Mesendoderm (in vitro differentiated cells): Measurements from ENCODE around the gene EIF6.
"Not testable (repeated sequence)": the region's sequence is repeated elsewhere in the genome, so short reads cannot be mapped to it uniquely, and the experiment has no call there.

Experiments
- DNase-seq: peaks from one replicate; pipeline ENCODE4 v3.0.0; 2013
- H2AK5ac ChIP-seq: 2 replicates; pipeline ENCODE4 v1.6.1; 2013; ENCODE audit warnings: low read length, inconsistent platforms
- H2BK120ac ChIP-seq: 2 replicates; pipeline ENCODE4 v1.6.1; 2013; ENCODE audit warnings: low read depth, mild to moderate bottlenecking, low read length, moderate library complexity, mixed read lengths
- H2BK15ac ChIP-seq: replicated peaks from 2 replicates; pipeline ENCODE4 v1.6.1; 2013; ENCODE audit warnings: low read depth, mild to moderate bottlenecking, moderate library complexity
- H2BK5ac ChIP-seq: 2 replicates; pipeline ENCODE4 v1.6.1; 2013; ENCODE audit warnings: low read length, inconsistent platforms
- H3K18ac ChIP-seq: 2 replicates; pipeline ENCODE4 v1.6.1; 2013; ENCODE audit warnings: mild to moderate bottlenecking, low read length, mixed read lengths
- H3K23ac ChIP-seq: one replicate; pipeline ENCODE4 v1.6.1; 2013; ENCODE audit warnings: low read length
- H3K27ac ChIP-seq: 2 replicates; pipeline ENCODE4 v1.5.1; 2013; ENCODE audit warnings: low read depth, mild to moderate bottlenecking, inconsistent platforms, low read length, moderate library complexity
- H3K27me3 ChIP-seq: 2 replicates; pipeline ENCODE4 v1.6.1; 2013; ENCODE audit warnings: low read length, control low read depth, mild to moderate bottlenecking, inconsistent platforms; ENCODE audit not compliant: insufficient read depth, poor library complexity
- H3K36me3 ChIP-seq: 2 replicates; pipeline ENCODE4 v1.6.1; 2013; ENCODE audit warnings: low read length, inconsistent platforms; ENCODE audit not compliant: control insufficient read depth, insufficient read depth
- H3K4ac ChIP-seq: one replicate; pipeline ENCODE4 v1.6.1; 2013; ENCODE audit warnings: low read depth, mild to moderate bottlenecking, low read length, moderate library complexity
- H3K4me1 ChIP-seq: 2 replicates; pipeline ENCODE4 v1.6.1; 2013; ENCODE audit warnings: low read depth, low read length, inconsistent platforms; ENCODE audit not compliant: control insufficient read depth
- H3K4me2 ChIP-seq: 2 replicates; pipeline ENCODE4 v1.6.1; 2013; ENCODE audit warnings: low read length
- H3K4me3 ChIP-seq: 2 replicates; pipeline ENCODE4 v1.5.1; 2013; ENCODE audit warnings: mild to moderate bottlenecking, low read length
- H3K56ac ChIP-seq: one replicate; pipeline ENCODE4 v1.6.1; 2013; ENCODE audit warnings: low read length
- H3K79me1 ChIP-seq: 2 replicates; pipeline ENCODE4 v1.6.1; 2013; ENCODE audit warnings: low read length, inconsistent platforms
- H3K79me2 ChIP-seq: 2 replicates; pipeline ENCODE4 v1.6.1; 2013; ENCODE audit warnings: mild to moderate bottlenecking, low read length; ENCODE audit not compliant: control insufficient read depth, insufficient read depth
- H3K9ac ChIP-seq: 2 replicates; pipeline ENCODE4 v1.6.1; 2013; ENCODE audit warnings: low read length, inconsistent platforms
- H4K5ac ChIP-seq: one replicate; pipeline ENCODE4 v1.6.1; 2013; ENCODE audit warnings: low read length
- H4K8ac ChIP-seq: one replicate; pipeline ENCODE4 v1.6.1; 2013; ENCODE audit warnings: low read depth, mild to moderate bottlenecking, control low read depth, low read length, moderate library complexity
- WGBS: extraction: QIAGEN DNeasy Blood & Tissue Kit; methylation state at CpG from one replicate; pipeline ENCODE4 v1.1.7; 2013; ENCODE audit warnings: low lambda C conversion rate, missing lambda C conversion rate; ENCODE audit not compliant: insufficient coverage; ENCODE audit errors: extremely low coverage; 5-methylcytosine and 5-hydroxymethylcytosine counted together

The EIF6 gene

DNA sequence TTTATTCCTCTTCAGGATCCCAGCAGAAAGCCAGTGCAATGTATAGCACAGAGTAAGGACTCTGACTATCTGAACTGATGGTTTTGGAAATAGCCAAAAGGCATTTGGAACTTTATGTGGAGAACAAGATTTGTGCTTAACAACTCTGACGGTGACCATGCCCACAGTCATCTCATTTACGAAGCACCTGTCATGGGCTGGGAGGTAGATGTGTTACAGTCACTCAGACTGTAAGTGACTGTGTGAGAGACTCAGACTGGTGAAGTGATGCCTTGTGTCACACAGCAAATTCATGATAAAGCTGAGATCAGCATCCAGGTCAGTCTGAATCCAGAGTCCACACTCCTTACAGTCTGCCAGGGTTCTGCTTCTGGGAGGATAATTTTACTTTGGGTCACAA is 31.5 kb upstream of the EIF6 start:
- H3K4me1 ChIP-seq: peaks cover 3% of the 10 kb centered on the region
- H3K23ac ChIP-seq: no peak overlapping the region
- H3K79me1 ChIP-seq: no peaks in the 10 kb centered on the region
- H4K5ac ChIP-seq: no peak overlapping the region
- DNase-seq: no peak
- no peak overlapping the region for H4K8ac ChIP-seq
- H3K4me3 ChIP-seq: no peak overlapping the region
- H3K4ac ChIP-seq: no peak overlapping the region
- no CpG with 5 or more reads among the region's 2 CpGs for WGBS
- H2BK120ac ChIP-seq: no peak overlapping the region
- H3K56ac ChIP-seq: no peak overlapping the region
- no peak overlapping the region for H2BK15ac ChIP-seq
- H2AK5ac ChIP-seq: no peak overlapping the region
- H3K27ac ChIP-seq: peak overlapping the region; percentile 11
- H3K4me2 ChIP-seq: no peak overlapping the region
- no peak overlapping the region for H2BK5ac ChIP-seq
- H3K9ac ChIP-seq: no peak overlapping the region
- H3K18ac ChIP-seq: no peak overlapping the region
- no peaks in the 10 kb centered on the region for H3K27me3 ChIP-seq
- no peaks in the 10 kb centered on the region for H3K36me3 ChIP-seq
- no peaks in the 10 kb centered on the region for H3K79me2 ChIP-seq

DNA sequence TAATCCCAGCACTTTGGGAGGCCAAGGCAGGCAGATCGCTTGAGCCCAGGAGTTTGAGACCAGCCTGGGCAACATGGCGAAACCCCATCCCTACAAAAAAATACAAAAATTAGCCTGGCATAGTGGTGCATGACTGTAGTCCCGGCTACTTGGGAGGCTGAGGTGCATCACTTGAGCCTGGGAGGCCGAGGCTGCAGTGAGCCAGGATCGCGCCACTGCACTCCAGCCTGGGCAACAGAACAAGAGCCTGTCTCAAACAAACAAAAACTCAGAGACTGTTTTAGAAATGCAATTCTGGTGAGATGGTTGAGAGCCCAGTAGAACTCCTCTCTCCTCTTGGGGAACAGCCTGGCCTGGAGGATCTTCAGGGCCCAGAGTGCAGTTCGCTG is 31.1 kb upstream of the EIF6 start:
- H3K9ac ChIP-seq, H3K4ac ChIP-seq, H3K79me1 ChIP-seq, DNase-seq, H3K27me3 ChIP-seq, H2BK5ac ChIP-seq, H2BK120ac ChIP-seq, H2AK5ac ChIP-seq, H3K4me2 ChIP-seq, H4K8ac ChIP-seq, H3K23ac ChIP-seq, H2BK15ac ChIP-seq, H3K56ac ChIP-seq, H3K36me3 ChIP-seq, H3K4me1 ChIP-seq, H3K4me3 ChIP-seq, H4K5ac ChIP-seq, H3K79me2 ChIP-seq, H3K18ac ChIP-seq: not testable (repeated sequence)
- WGBS: no CpG with 5 or more reads among the region's 7 CpGs
- H3K27ac ChIP-seq: peak overlapping the region; percentile 11

DNA sequence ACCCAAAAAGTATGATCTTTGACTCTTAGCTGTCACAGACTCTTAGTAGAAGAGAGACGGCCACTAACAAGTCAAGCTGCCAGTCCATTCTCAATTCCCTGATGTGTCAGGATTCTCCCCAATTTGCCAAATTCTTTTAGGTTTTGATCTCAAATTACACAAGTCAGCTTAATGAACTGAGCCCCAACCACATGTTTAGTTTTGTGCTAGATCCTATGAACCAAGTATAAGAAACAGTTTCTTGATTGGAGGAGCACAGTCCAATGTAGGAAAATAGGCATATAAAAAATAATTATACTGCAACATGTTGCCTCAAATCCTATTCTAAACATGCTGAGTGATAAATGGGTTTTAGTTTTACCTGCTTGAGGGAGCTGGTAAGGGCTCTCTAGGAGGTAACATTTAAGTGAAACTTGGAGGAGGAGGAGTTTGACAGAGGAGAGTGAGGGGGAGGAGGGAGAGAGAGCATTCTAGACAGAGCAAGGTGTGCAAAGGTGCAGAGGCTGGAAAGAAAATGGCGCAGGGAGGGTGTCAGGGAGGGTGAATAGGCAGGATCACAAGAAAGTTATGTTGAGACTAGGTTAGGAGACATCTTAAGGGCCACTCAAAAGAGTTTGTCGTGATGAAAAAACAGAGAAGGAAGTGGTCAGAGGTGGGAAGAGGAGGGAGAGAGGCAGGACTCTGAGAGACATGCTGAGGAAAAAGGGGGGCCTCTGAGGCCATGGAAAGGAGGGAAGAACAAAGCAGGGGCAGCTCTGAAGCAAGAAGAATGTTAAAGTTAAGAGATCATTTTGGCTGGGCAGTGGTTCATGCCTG is 30.5 kb upstream of the EIF6 start:
- no peak overlapping the region for H4K5ac ChIP-seq
- no peaks in the 10 kb centered on the region for H3K79me1 ChIP-seq
- H3K4me2 ChIP-seq: no peak overlapping the region
- no peak overlapping the region for H2AK5ac ChIP-seq
- no peak overlapping the region for H2BK15ac ChIP-seq
- no peaks in the 10 kb centered on the region for H3K27me3 ChIP-seq
- H2BK5ac ChIP-seq: no peak overlapping the region
- no peak overlapping the region for H3K27ac ChIP-seq
- H3K79me2 ChIP-seq: no peaks in the 10 kb centered on the region
- H3K18ac ChIP-seq: no peak overlapping the region
- no peak for DNase-seq
- H3K4me1 ChIP-seq: peaks cover 3% of the 10 kb centered on the region
- H3K23ac ChIP-seq: no peak overlapping the region
- H3K4me3 ChIP-seq: no peak overlapping the region
- H2BK120ac ChIP-seq: no peak overlapping the region
- no peak overlapping the region for H3K9ac ChIP-seq
- no CpG with 5 or more reads among the region's 3 CpGs for WGBS
- H3K56ac ChIP-seq: peak overlapping the region; percentile 38
- H3K4ac ChIP-seq: no peak overlapping the region
- no peaks in the 10 kb centered on the region for H3K36me3 ChIP-seq
- H4K8ac ChIP-seq: no peak overlapping the region

DNA sequence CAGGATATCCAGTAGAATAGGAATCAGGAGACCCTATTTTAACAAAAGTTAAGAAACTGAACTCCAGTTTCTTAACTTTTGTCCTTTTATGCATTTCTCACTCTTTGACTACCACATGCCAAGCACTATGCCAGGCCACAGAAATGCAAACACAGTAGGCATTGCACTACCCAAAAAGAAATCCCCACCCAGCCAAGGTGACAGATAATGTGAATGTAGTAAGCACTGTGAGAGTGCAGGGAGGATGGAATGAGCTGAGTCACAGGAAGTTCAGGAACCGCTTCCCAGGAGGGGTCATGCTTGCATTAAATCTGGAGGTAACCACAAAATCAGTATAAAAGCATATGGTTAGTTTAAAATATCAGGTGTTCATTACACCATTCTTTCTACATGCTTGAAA is 27.7 kb upstream of the EIF6 start:
- Histone ChIP-seq H3K4me3 (no peak overlapping the region), H3K36me3 (no peaks in the 10 kb centered on the region)

DNA sequence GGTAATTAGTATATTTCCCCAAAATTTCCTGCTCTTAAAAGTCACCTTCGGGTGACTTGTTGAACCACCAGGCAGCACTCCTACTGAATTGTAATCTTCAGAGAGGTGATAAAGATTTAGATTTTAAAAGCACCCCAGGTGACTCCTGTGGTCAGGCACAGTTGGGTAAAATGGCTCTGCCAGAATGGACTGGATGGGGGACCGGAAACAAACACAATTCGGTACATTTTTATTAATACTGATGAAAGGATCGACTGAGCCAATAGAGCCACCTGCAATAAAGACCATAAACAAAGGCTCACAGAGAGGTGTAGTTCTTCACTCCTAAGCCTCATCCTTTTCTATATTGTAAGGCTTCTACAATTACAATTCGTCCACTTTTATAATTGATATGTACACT is 27.2 kb upstream of the EIF6 start:
- Histone ChIP-seq H3K23ac (no peak overlapping the region), H3K4me2 (no peak overlapping the region), H3K27me3 (no peaks in the 10 kb centered on the region), H2AK5ac (no peak overlapping the region), H3K9ac (no peak overlapping the region), H3K4ac (no peak overlapping the region), H2BK15ac (no peak overlapping the region), H3K18ac (no peak overlapping the region), H3K27ac (no peak overlapping the region), H3K79me1 (no peaks in the 10 kb centered on the region), H3K4me3 (no peak overlapping the region), H2BK5ac (no peak overlapping the region), H3K79me2 (no peaks in the 10 kb centered on the region), H3K56ac (no peak overlapping the region), H2BK120ac (peak overlapping the region; percentile 57), H3K36me3 (no peaks in the 10 kb centered on the region), H3K4me1 (peaks cover 3% of the 10 kb centered on the region), H4K5ac (no peak overlapping the region), H4K8ac (no peak overlapping the region)
- 100% methylated on average over 1 of the region's 5 CpGs for WGBS
- no peak for DNase-seq

More for the DNA sequence above, 27.7 kb upstream of the EIF6 start:
- Histone ChIP-seq H3K56ac (no peak overlapping the region), H3K18ac (no peak overlapping the region), H3K4me2 (no peak overlapping the region), H2BK120ac (no peak overlapping the region), H3K79me2 (no peaks in the 10 kb centered on the region), H3K27me3 (no peaks in the 10 kb centered on the region), H3K79me1 (no peaks in the 10 kb centered on the region), H4K8ac (no peak overlapping the region), H4K5ac (no peak overlapping the region), H3K9ac (no peak overlapping the region), H2AK5ac (no peak overlapping the region), H3K23ac (no peak overlapping the region), H2BK15ac (no peak overlapping the region), H3K27ac (no peak overlapping the region), H2BK5ac (no peak overlapping the region), H3K4ac (no peak overlapping the region), H3K4me1 (peaks cover 3% of the 10 kb centered on the region)
- DNase-seq: peak; percentile 86
- no CpG with 5 or more reads among the region's 1 CpG for WGBS

DNA sequence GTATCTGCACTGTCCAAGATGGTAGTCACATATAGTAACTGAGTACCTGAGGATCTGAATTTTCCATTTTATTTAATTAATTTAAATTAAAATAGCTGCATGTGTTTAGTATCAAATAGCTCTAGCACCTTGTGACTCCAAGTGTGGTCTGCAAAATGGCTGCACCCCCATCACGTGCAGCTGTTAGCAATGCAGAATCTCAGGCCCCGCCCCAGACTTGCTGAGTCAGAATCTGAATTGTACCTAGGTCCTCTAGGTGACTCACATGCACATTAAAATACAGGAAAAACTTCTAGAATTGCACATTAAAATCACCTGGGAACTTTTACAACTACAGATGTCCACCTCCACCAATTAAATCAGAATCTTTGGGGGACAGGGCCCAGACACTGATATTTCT is 26.8 kb upstream of the EIF6 start:
- Histone ChIP-seq H2BK15ac (no peak overlapping the region), H4K8ac (no peak overlapping the region), H4K5ac (no peak overlapping the region), H3K27ac (no peak overlapping the region), H3K18ac (no peak overlapping the region), H3K27me3 (no peaks in the 10 kb centered on the region), H3K9ac (no peak overlapping the region), H3K79me1 (no peaks in the 10 kb centered on the region), H2BK5ac (no peak overlapping the region), H2BK120ac (peak overlapping the region; percentile 57), H3K4me3 (no peak overlapping the region), H2AK5ac (no peak overlapping the region), H3K4me1 (peaks cover 3% of the 10 kb centered on the region), H3K36me3 (no peaks in the 10 kb centered on the region), H3K56ac (no peak overlapping the region), H3K4me2 (no peak overlapping the region), H3K4ac (no peak overlapping the region), H3K23ac (no peak overlapping the region), H3K79me2 (no peaks in the 10 kb centered on the region)
- DNase-seq: peak; percentile 58
- no CpG with 5 or more reads among the region's 2 CpGs for WGBS
